GM12801 (cell line): ENCODE measurements around the gene WDR93.

ENCODE experiments used
- CTCF ChIP-seq: IDR thresholded peaks from one replicate; pipeline ENCODE4 v1.5.1; 2011; ENCODE audit warnings: control low read depth; ENCODE audit not compliant: insufficient read length; ENCODE audit errors: extremely low read depth

Gene WDR93

GRCh38 chr15:89728254-89728653 is 37.6 kb downstream of the WDR93 start:
- TF ChIP-seq CTCF, result no peak

- TF ChIP-seq CTCF, result no peak
Observed at GRCh38 chr15:89731275-89731674, 40.7 kb downstream of the WDR93 start.

DNA sequence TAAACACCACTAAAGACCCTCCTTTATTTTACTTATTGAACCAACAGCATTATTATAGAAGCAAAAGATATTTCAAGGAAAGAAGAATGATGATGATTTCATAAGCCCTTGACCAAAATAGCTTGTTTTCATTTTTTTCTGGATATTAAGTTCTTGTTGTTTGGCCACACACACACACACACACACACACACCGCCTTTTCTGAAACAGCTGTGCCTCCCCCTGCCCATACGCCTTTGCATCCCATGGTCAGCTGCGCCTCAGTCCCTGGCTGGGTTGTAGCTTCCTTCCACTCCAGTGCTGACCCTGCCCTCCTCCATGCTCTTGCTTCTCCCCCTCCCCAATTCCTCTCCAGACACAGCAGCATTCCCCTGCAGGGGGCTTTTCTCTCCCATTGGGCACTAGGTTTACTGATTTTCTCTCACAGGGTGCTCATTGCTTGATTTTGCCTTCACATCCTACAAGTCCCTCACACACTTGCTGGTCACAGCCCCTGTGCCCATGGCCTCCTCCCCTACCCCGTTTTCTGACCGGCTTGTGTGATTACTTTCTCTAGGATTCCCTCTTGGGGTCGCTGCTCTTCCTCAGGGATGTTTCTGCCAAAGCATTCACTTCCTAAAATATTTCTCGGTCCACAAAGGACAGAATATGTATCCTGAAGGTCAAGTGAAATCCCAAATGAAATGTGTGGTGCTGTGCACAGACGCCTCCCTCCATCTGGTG is 42.0 kb downstream of the WDR93 start:
- no peak for TF ChIP-seq CTCF

DNA sequence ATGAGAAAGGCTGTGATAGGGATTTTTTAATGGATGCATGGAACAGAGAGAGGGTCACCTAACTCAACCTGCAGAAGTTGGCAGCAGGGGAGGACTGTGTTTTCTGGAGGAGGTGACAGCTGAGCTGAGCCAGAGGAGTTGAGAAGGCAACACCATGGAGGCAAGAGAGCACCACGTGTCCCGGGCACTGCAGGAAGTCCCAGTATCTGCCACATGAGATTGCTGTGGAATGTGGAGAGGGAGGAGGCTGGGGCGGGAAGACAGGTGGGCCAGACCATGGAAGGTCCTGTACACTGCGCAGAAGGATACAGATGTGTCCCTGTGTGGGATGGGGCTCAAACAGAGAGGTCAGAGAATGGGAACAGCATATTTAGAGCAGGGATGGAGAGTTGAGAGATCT is 45.2 kb downstream of the WDR93 start:
- TF ChIP-seq CTCF, result no peak

- TF ChIP-seq CTCF, result peak; percentile 91
Observed at GRCh38 chr15:89740137-89740536, 49.5 kb downstream of the WDR93 start.

GRCh38 chr15:89743011-89743410 is 52.4 kb downstream of the WDR93 start:
- no peak for TF ChIP-seq CTCF

- TF ChIP-seq CTCF, result no peak
Observed at GRCh38 chr15:89743594-89743993, 53.0 kb downstream of the WDR93 start.
